ENCODE measurements around the gene GPC5.
A peak's percentile ranks its signal among the peaks of the same experiment; 100 is the strongest.
"Not testable (repeated sequence)": the region's sequence is repeated elsewhere in the genome, so short reads cannot be mapped to it uniquely, and the experiment has no call there.

Gene GPC5

GRCh38 chr13:91369441-91369831 lies 29.0 kb upstream of the GPC5 start:
- no peak for DNase-seq

GRCh38 chr13:91370501-91370900 lies 27.9 kb upstream of the GPC5 start:
- no peak for DNase-seq

GRCh38 chr13:91372911-91373310 lies 25.5 kb upstream of the GPC5 start:
- DNase-seq: no peak

GRCh38 chr13:91375116-91375729 lies 23.2 kb upstream of the GPC5 start:
- peak; percentile 25 for DNase-seq

- DNase-seq: peak; percentile 60
Measured at GRCh38 chr13:91381371-91381770, 17.1 kb upstream of the GPC5 start.

GRCh38 chr13:91383836-91384235 lies 14.6 kb upstream of the GPC5 start:
- DNase-seq: no peak

GRCh38 chr13:91384896-91385295 lies 13.5 kb upstream of the GPC5 start:
- no peak for DNase-seq

- no peak for DNase-seq
Measured at GRCh38 chr13:91389186-91389585, 9.2 kb upstream of the GPC5 start.

GRCh38 chr13:91397595-91397994 lies 826 bp upstream of the GPC5 start:
- no peak for DNase-seq

GRCh38 chr13:91399189-91400062 lies 1.0 kb downstream of the GPC5 start:
- no peak for DNase-seq

- no peak for DNase-seq
Measured at GRCh38 chr13:91400063-91400399, 1.6 kb downstream of the GPC5 start.

- DNase-seq: no peak
Measured at GRCh38 chr13:91400671-91401070, 2.2 kb downstream of the GPC5 start.

GRCh38 chr13:91401920-91402319 lies 3.5 kb downstream of the GPC5 start:
- no peak for DNase-seq

GRCh38 chr13:91405240-91405639 lies 6.8 kb downstream of the GPC5 start:
- no peak for DNase-seq

- peak; percentile 92 for DNase-seq
Measured at GRCh38 chr13:91406619-91407018, 8.2 kb downstream of the GPC5 start.

GRCh38 chr13:91408971-91409370 lies 10.6 kb downstream of the GPC5 start:
- no peak for DNase-seq

GRCh38 chr13:91416579-91416978 lies 18.2 kb downstream of the GPC5 start:
- not testable (repeated sequence) for DNase-seq

GRCh38 chr13:91417660-91418325 lies 19.4 kb downstream of the GPC5 start:
- no peak for DNase-seq

- DNase-seq: no peak
Measured at GRCh38 chr13:91426913-91427312, 28.5 kb downstream of the GPC5 start.

- not testable (repeated sequence) for DNase-seq
Measured at GRCh38 chr13:91438674-91439073, 40.3 kb downstream of the GPC5 start.

- DNase-seq: no peak
Measured at GRCh38 chr13:91450913-91451312, 52.5 kb downstream of the GPC5 start.

GRCh38 chr13:91454666-91455065 lies 56.2 kb downstream of the GPC5 start:
- no peak for DNase-seq

- no peak for DNase-seq
Measured at GRCh38 chr13:91456837-91457236, 58.4 kb downstream of the GPC5 start.

- peak; percentile 21 for DNase-seq
Measured at GRCh38 chr13:91459485-91459884, 61.1 kb downstream of the GPC5 start.

Data from NCI-H82 (cell line).